ENCODE data around the gene KRTAP7-1.

- TF ChIP-seq CTCF (IDR thresholded peaks at IDR 0.05) = no peak
- no peak for TF ChIP-seq EP300 (IDR thresholded peaks at IDR 0.05)
These were observed 45.0 kb upstream of the KRTAP7-1 start for GRCh38 chr21:30874526-30874925.

All from esophagus muscularis mucosa (tissue), 3 donors.